ENCODE data around the gene SATB1. TPM values are rescaled to one million over a fixed set of nuclear protein-coding genes. Genes with fewer than 3 reads are reported as not detected.

Gene SATB1
- total RNA-seq, 2 donors from 2014 or later: 36.1 to 50.8 TPM

DNA sequence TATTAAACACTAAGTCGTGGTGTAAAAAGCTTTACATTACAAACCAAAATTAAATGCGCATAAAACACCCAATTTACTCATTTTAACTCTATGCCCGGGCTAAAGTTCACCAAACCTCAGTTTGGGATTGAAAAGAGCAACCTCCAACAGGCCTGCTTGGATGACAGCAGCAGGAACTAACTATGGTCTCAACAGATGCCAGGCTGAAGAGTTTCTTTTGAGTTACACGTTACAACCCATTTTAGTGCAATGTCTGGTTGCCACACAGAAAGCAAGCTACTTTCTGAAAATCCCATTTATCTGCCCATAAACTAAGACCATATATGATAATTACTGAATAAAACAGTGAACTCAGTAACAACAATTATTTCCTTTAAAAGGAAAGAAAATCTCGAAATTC is 2.2 kb downstream of the SATB1 start:
- H3K4me1 ChIP-seq: peaks cover 23% of the 10 kb centered on the region
- ATAC-seq (no peak), DNase-seq (no peak)
- H3K27me3 ChIP-seq: no peaks in the 10 kb centered on the region
- WGBS, 2 donors: 10 to 15% methylated on average over 5 of the region's 5 CpGs
- no peaks in the 10 kb centered on the region for H3K36me3 ChIP-seq (replicated peaks in 1 of 2; ENCODE audit: insufficient read depth in 1 of 2, low read depth in 2 of 2)
- intact Hi-C loops (cut with DNase I): no loop called here
- TF ChIP-seq POLR2A (IDR thresholded peaks at IDR 0.05) (no peak), CTCF (IDR thresholded peaks at IDR 0.05) (no peak)
- peak overlapping the region in 3 of 4 donors; percentile 94 to 99 (median 98) for H3K27ac ChIP-seq
- peak overlapping the region in 1 of 2 donors; percentile 81 for H3K4me3 ChIP-seq
- no peaks in the 10 kb centered on the region for H3K9me3 ChIP-seq

GRCh38 chr3:18420555-18420954 is 4.6 kb downstream of the SATB1 start:
- WGBS, 2 donors: 82 to 85% methylated on average over 9 of the region's 9 CpGs
- TF ChIP-seq POLR2A (IDR thresholded peaks at IDR 0.05) (no peak), CTCF (IDR thresholded peaks at IDR 0.05) (no peak)
- Histone ChIP-seq H3K36me3 (replicated peaks in 1 of 2; ENCODE audit: insufficient read depth in 1 of 2, low read depth in 2 of 2) (peaks cover 0 to 6% of the 10 kb centered on the region in 2 donors), H3K4me1 (peaks cover 10% of the 10 kb centered on the region), H3K27ac (no peak overlapping the region), H3K27me3 (no peaks in the 10 kb centered on the region), H3K9me3 (no peaks in the 10 kb centered on the region), H3K4me3 (no peak overlapping the region)
- no peak for ATAC-seq
- intact Hi-C loops (cut with DNase I): no loop called here
- DNase-seq: no peak

DNA sequence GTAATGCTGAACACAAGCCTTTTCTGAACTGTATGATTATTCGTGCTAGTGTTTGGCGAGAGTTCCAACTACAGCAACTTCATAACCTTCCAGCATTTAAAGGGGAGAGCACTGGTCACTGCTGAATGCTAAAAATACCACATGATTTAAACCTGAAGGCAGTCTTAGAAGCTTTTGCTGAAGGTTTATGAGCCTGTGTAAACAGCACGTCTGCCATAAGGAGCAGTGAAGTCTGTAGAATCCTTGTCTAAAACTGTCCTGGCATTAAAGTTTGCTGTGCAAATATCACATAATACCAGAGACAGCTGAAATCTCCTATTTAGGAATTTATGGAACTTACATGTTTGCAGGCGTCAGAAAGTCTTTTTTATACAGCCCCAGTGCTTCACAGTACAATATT is 5.9 kb downstream of the SATB1 start:
- H3K27ac ChIP-seq: no peak overlapping the region
- intact Hi-C loops (cut with DNase I): no loop called here
- no peaks in the 10 kb centered on the region for H3K9me3 ChIP-seq
- TF ChIP-seq POLR2A (IDR thresholded peaks at IDR 0.05) (no peak), CTCF (IDR thresholded peaks at IDR 0.05) (no peak)
- WGBS, 2 donors: 48 to 54% methylated on average over 4 of the region's 4 CpGs
- peaks cover 10% of the 10 kb centered on the region for H3K4me1 ChIP-seq
- DNase-seq (no peak), ATAC-seq (no peak)
- no peaks in the 10 kb centered on the region for H3K27me3 ChIP-seq
- no peak overlapping the region for H3K4me3 ChIP-seq
- H3K36me3 ChIP-seq (replicated peaks in 1 of 2; ENCODE audit: insufficient read depth in 1 of 2, low read depth in 2 of 2): peaks cover 0 to 9% of the 10 kb centered on the region in 2 donors

GRCh38 chr3:18417904-18418572 is 7.1 kb downstream of the SATB1 start:
- peaks cover 10% of the 10 kb centered on the region for H3K4me1 ChIP-seq
- 79 to 89% methylated on average over 10 of the region's 10 CpGs for WGBS, 2 donors
- H3K27me3 ChIP-seq: no peaks in the 10 kb centered on the region
- no peak for TF ChIP-seq CTCF (IDR thresholded peaks at IDR 0.05)
- TF ChIP-seq POLR2A (IDR thresholded peaks at IDR 0.05): no peak
- no peak overlapping the region for H3K4me3 ChIP-seq
- H3K9me3 ChIP-seq: no peaks in the 10 kb centered on the region
- no peak overlapping the region for H3K27ac ChIP-seq
- H3K36me3 ChIP-seq (replicated peaks in 1 of 2; ENCODE audit: insufficient read depth in 1 of 2, low read depth in 2 of 2): peaks cover 0 to 9% of the 10 kb centered on the region in 2 donors
- intact Hi-C loops (cut with DNase I): no loop called here
- DNase-seq (no peak), ATAC-seq (no peak)

GRCh38 chr3:18416332-18416731 is 8.8 kb downstream of the SATB1 start:
- 78 to 80% methylated on average over 3 of the region's 3 CpGs for WGBS, 2 donors
- Histone ChIP-seq H3K4me1 (no peaks in the 10 kb centered on the region), H3K27me3 (no peaks in the 10 kb centered on the region), H3K4me3 (no peak overlapping the region), H3K9me3 (no peaks in the 10 kb centered on the region), H3K36me3 (replicated peaks in 1 of 2; ENCODE audit: insufficient read depth in 1 of 2, low read depth in 2 of 2) (peaks cover 0 to 10% of the 10 kb centered on the region in 2 donors), H3K27ac (no peak overlapping the region)
- DNase-seq: no peak
- TF ChIP-seq CTCF (IDR thresholded peaks at IDR 0.05) (no peak), POLR2A (IDR thresholded peaks at IDR 0.05) (no peak)
- no peak for ATAC-seq
- intact Hi-C loops (cut with DNase I): no loop called here

All from body of pancreas (tissue), 4 donors.